Pons (tissue), 1 donor: ENCODE data around the gene GATA1.

Source experiments
- DNase-seq: peaks from one replicate; pipeline ENCODE4 v3.0.0-alpha.2; 2016; ENCODE audit warnings: low spot score

GATA1 gene

DNA sequence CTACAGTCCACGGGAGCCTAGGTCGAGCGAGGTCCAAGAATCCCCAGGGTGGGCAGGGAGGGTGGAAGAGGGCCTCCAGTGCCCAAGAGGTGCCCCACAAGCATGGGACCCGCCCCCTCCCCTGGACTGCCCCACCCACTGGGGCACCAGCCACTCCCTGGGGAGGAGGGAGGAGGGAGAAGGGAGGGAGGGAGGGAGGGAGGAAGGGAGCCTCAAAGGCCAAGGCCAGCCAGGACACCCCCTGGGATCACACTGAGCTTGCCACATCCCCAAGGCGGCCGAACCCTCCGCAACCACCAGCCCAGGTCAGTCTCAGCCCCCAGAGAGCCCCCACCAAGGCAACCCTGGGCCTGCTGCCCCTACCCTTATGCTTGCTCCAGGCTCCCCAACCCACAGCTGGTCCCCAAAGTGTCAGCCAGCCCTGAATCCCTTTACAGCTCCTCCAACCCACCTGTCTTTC, at the start of gene GATA1:
Gene GATA1 (plus strand): TSS at position 250 of the 460 bp plus-strand sequence. CDS start 4,520 bp downstream, outside the sequence.
- DNase-seq = no peak

DNA sequence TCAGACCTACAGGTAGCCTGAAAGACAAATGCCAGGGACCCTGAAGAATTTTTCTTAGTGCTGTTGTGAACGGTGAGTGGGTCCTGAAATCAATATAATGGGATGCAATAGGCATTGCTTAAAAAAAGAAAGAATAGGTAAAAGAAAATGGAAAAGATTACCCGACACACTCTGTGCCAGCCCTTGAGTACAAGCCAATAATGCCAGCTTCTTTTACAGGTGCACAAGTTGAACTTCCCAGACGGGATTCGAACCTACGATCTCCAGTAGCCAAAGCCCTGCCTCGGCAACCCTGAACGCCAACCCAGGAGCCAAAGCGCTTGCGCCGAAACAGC, 49.5 kb upstream of the GATA1 start:
- no peak for DNase-seq

DNA sequence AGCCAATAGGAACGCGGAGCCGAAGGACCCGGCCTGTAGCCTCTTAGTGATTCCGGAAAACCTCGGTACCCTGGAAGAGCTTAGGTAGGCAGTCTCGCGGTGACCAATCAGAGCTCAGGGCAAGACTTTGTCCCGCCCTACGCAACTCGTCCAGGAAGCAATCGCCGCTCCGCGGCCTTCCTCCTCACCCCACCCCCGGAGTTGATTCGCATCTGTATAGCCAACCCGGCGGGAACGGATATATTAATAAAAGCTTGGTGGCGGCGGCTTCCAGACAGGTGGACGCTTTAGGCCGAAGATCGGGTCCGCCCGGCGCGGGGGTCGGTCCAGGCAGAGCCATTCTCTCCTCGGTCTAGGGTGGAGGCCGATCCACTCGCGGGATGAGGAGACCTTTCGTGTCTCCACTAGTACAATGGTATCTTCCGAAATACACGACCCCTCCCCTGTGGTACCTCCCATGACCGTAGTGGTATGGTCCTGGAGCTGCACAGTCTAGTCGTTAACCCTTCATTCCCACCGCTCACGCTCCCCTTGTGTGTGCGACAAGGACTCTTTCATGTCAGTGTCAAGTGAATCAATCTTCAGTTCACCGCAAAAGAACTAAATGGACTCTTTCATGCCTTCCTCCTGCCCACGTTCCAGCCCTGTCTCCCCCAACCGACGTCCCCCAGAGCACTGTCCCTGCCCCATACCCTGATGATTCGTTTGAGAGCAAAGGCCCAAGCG, 49.0 kb upstream of the GATA1 start:
- peak; percentile 96 for DNase-seq

DNA sequence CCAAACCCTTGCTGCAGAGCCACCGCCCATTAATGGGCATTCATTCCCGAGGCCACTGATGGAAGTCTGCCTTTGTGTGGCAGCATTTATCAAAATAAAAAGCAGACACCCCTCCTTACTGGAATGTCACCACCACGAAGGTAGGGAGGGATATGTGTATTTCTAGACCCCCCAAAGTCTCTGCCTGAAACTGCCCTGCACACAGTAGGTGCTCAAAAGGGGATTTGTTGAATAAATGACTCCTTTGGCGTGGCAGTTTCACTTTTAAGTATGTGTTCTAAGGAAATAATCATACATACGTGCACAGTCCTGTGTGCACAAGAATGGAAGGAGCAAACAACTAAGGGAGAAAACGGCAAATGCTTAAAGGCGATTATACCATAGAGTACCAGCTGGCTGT, 48.5 kb upstream of the GATA1 start:
- no peak for DNase-seq

DNA sequence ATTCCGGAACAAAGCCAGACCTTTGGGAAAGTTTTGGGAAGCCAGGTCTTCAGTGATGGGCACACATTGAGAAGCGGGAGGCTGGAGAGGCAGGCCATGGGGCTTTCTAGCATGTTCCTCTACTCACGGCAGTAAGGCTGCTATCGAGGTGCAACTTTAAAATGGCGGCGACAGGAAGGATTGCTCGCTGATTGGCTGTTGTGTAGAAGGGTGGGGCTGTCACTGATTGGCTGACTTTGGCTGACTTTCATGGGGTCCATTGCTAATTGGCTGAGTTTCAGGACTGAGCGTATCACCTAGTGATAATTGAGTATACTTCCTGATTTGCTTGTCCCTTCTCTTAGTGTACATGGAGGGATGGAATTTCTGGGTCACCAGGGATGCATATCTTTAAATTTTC, 44.6 kb upstream of the GATA1 start:
- no peak for DNase-seq

DNA sequence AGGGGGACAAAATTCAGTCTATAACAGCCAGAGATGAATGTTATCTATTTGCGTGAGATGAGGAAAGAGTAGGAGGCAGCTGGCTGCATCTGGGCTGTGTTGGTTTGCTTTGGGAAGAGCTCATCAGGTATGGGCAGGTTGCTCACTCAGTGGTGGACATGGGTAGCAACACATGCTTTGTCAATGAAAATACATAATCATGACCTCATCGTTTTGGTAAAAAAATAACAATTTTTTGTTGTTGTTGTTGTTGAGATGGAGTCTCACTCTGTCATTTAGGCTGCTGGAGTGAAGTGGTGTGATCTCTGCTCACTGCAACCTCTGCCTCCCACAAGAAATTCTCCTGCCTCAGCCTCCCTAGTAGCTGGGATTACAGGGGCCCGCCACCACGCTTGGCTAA, 41.2 kb upstream of the GATA1 start:
- DNase-seq = no peak

DNA sequence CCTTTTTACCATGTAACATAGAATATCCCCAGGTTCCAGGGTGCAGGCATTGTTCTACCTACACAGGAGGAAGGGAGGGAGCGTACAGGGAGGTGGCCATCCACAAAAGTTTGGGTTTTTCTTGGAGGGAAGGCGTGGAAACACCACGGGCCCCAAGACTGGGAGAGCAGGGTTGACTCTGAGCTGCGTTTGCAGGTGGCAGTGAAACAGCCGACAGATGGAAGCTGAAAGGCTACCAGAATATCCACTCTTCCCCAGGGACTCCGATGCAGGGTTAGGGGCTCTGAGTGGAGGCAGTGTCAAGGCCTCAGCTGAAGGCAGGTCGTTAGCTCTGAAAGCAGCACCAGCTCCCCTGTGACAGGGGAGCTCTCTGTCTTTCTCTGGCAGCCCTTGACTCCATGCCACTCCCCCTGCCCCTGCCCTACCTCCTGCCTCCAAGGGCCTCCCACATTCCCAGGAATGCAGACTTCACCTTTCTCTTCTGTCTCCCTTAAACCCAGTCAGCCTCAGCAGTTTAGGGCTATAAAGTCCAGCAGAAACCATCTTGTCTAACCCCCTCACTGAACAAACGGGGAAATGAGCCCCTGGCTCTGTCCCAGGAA, 38.9 kb upstream of the GATA1 start:
- no peak for DNase-seq

DNA sequence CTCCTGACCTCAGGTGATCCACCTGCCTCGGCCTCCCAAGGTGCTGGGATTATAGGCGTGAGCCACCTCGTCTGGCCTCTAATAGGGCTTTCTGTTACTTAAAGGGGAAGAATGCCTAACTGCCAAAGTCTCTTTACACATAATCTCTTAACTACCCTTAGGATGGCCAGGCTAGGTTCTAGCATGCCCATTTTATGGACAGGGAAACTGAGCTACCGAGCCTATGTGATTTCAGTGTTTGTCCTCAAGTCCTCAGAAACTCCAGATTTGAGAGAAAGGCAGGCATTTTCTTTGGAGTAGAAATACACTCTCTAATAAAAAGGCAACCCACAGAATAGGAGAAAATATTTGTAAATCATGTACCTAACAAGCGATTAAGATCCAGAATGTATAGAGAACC, 37.2 kb upstream of the GATA1 start:
- no peak for DNase-seq

DNA sequence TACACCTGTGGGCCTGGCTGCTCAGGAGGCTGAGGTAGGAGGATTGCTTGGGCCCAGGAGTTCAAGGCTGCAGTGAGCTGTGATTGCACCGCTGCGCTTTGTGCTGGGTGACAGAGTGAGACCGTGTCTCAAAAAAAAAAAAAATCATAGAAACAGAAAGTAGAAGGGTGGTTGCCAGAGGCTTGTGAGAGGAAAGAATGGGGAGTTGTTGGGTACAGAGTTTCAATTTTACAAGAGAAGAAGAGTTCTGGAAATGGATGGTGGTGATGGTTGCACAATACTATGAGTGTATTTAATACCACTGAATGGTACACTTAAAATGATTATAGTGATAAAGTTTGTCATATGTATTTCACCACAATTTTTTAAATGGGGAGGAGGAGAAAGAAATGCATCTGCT, 35.0 kb upstream of the GATA1 start:
- no peak for DNase-seq

DNA sequence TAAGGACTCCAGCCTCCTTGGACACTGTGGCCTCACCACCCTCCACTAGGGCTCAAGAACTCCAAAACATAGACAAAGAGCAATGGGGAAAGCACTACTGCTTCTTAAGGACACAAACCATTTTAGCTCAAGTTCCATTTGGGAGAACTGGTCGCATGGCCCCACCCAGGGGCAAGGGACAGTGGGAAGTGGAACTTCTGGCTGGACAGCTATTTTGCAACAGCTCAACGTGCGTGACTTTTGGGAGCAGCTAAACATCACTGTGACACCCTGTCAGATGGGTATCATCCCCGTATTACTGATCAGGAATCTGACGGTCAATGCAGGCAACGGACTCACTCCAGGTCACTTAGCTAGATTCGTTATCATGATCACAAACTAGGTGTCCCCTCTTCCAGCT, 33.9 kb upstream of the GATA1 start:
- DNase-seq = no peak

DNA sequence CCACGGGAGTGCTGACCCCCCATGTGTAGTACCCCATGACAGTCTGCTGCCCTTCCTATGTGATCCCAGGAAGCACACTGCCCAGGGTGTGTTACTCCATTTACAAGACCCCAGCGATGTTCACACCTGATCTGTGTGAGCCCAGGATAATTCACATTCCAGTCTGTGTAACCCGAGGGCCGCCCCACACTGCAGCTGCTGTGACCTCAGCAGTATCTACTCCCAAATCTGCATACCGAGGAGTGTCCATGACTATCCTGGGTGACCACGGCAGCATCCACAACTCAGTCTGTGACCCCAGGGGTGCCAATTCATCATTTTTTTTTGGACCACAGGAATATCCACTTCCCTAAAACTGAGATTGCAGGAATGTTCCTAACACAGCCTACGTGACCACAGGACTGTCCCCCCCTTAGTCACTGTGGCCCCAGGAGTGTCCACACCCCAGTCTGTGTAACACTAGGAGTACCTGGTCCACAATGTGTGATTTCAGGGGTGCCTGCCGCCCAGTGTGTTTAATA, 32.6 kb upstream of the GATA1 start:
- DNase-seq = no peak

DNA sequence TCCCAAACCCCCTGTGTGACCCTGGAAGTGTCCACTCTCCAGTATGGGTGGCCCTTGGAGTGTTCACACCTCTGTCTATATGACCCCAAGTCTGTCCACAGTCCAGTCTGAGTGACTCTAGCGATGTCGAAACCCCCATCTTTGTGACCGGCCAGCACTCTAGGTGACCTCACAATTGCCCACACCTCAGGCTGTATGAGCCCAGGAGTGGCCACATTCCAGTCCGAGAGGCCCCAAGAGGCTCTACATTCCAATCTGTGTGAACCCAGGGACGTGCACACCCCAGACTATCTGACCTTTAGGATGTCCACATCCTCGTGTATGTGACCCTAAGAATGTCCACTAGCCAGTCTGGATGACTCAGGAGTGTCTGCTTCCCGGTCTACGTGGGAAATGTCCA, 32.2 kb upstream of the GATA1 start:
- no peak for DNase-seq

DNA sequence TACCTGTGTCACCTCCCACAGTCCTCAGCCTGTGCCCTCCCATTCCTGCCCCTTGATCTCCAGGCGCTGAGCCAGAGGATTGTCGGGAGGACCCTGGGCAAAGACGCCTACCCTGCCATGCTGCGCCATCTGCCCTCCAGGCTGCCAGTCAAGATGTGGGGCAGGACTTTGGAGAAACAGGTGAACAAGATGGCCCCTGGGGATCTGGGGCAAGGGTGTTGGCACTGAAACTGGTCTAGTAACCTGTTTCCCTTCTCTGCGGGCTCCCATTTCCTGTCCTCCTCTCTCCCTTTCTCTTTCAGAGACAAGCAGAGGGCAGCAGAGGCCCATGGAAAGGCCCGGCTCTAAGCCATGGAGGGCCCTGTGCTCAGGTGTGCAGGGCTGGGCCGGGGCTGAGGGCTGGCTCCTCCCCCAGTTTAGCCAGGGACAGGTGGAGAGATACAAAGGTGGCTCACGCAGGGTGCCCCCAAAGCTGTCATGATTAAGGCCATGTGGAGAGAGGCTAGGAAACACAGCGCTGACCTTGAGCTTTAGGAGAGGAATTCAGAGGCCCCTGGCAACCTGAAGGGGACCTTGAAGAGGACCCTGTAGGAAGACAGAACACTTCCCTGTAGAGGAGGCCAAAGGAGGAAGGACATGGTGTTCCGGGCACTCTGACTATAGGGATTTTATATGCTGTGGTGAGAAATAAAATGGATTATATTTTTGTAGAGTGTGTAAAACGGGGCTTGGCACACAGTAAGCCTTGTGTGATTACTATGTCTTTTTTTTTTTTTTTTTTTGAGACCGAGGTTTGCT, 24.5 kb upstream of the GATA1 start, which contains the start of gene GLOD5:
Gene GLOD5 (plus strand): TSS at position 74 of the 798 bp plus-strand sequence. CDS start 44 bp downstream, at position 118.
- DNase-seq = no peak

DNA sequence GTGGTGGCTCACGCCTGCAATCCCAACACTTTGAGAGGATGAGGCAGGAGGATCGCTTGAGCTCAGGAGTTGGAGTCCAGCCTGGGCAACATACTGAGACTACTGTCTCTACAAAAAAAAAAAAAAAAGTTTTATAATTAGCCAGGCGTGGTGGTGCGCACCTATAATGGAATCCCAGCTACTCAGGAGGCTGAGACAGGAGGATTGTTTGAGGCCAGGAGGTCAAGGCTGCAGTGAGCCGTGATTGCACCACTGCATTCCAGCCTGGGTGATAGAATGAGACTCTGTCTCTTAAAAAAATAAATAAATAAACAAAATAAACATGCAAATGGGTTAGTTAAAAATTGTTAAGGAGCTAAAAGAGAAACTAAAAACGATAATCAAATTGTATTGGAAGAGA, 17.2 kb upstream of the GATA1 start:
- no peak for DNase-seq

DNA sequence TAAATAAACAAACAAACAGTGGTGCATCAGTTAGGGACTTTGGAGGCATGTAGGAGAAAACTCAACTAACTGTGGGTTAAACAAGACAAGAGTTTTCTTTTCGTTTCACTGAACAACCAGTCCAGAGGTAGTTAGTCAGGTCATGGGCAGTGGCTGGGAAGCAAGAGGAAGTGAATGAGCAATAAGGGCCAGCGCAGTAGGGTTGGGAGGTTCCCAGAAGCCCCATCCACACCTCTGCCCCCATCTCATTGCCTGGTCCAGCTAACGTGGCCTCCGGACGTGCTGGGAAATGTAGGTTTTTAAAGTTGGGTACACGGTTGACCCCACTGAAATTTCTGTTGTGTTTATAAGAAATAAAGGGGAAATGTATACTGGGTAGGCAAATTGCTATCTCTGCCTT, 16.1 kb upstream of the GATA1 start:
- DNase-seq = no peak

DNA sequence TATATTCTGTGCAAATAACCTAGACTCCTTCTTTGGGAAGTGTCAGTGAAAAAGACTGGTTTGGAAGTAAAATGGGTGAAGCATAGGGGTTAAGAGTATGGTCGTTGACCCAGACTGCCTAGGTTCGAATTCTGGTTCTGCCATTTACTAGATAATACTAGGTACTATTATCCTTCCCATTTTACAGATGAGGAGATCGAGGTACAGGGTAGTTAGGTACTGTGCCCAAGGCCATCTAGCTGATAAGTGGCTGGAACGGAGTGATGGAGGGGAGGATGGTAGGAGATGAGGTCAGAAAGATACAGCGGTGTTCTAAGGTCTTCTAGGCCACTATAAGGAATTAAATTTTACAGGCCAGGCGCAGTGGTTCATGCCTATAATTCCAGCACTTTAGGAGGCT, 13.8 kb upstream of the GATA1 start:
- no peak for DNase-seq

DNA sequence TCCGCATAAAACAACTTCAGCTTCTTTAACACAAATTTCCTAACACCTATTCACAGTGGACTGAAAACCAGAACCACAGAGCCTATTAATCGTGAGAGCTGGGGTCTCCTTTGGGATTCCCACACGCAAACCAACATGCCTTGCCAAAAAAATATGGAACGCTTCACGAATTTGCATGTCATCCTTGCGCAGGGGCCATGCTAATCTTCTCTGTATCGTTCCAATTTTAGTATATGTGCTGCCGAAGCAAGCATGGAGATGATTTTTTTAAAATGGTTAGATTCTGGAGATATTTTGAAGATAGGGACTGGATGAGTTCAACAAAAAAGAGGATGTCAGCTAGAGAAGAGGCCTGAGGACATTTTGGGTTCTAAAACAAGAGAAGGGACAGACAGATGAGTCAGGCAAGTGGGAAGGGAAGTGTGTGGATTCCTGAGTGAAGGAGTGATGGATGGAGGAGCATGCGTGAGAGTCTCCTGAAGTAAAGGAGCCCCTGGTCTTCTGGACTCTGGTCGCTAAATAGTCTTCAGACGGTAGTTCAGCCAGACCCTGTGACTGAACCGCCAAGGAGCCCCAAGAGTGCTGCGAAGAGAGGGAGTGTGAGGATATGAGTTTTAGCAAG, 9.5 kb upstream of the GATA1 start:
- DNase-seq = no peak

DNA sequence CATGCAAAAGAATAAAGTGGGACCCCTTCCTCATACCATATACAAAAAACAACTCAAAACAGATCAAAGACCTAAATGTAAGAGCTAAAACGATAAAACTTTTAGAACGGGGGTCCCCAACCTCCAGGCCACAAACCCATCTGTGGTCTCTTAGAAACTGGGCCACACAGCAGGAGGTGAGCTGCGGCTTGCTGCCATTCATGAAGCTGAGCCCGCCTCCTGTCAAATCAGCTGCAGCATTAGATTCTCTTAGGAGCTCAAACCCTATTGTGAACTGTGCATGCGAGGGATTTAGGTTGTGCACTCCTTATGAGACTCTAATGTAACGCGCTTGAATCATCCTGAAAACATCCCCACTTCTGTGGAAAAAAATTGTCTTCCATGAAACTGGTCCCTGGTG, 7.0 kb upstream of the GATA1 start:
- DNase-seq = no peak

DNA sequence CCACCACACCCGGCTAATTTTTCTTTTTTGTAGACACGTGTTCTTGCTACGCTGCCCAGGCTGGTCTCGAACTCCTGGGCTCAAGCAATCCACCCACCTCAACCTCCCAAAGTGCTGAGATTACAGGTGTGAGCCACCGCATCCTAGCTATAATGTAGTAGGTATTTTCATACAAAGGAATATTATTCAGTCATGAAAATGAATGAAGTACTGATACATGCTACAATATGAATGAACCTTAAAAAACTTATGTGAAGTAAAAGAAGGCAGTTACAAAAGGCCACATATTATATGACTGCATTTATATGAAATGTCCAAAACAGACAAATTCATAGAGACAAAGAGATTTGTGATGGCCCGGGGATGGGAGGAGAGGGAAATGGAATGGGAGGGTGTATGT, 4.7 kb upstream of the GATA1 start:
- DNase-seq = no peak

DNA sequence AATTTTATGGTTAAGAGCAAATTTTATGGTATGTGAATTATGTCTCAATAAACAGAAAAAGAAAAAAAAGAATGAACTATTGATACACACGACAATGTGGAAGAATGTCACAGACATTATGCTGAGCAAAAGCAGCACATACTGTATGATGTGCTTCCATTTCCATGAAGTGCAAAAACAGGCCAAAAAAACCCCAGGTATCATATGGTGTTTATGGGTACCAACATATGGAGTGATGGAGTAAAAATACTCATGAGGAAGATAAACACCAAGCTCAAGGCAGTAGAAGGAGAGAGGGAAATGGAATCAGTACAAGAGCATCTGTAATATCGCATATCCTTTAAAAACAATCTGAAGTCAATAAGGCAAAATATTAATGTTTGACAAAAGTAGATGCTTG, 4.2 kb upstream of the GATA1 start:
- no peak for DNase-seq

DNA sequence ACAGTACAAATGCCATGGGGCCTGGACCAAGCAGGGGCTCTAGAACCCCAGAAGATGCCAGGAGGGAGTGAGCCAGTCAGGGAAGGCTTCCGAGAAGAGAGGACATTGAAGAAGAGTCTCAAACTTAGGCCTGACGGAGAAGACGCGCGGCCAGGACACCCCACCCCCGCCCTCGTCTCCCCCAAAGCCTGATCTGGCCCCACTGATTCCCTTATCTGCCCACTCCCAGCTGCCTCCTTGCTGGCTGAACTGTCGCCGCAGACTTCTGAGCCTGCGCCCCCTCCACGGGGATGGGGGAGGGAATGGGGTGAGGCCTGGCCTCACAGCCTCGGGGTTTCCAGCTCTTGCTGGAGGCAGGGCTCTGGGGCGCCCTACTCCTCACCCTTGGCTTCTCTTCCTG, 3.6 kb upstream of the GATA1 start:
- DNase-seq = no peak

DNA sequence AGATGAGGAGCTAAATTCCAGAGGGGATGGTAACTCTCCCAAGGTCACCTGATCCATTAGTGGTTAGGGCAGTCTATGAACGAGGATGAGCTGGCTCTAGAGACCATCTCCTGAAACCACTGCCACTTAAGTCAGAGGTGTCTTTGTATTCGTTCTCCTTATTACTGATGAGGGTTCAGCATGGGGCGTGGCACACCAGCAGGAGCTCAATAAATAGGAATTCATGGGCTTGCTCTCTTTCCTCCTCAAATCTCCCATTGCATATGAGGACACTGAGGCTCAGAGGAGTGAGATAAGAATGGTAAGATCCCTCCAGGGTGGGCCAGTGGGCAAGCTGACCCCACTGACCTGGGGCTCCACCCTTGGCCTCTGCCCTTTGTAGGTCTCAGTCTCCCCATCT, 1.7 kb upstream of the GATA1 start:
- no peak for DNase-seq

DNA sequence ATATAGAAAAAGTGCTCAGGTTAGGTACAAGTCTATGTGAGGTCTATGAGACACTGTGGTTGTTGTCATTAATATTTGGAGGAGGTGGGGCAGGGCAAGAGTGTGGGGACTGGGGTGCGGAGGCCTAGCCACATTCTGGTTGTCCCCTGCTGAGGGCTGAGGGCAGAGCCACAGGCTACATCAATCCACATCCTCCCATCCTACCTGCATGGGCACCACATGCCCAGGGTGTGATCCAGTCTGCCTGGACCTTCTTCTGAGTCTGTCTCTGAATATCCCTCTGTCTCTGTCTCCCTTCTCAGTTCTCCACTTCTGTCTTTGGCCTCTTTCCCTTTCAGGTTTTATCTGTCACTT, 1.2 kb upstream of the GATA1 start:
- no peak for DNase-seq
